Measurements from ENCODE around the gene PTPRC.

Gene PTPRC

GRCh38 chr1:198708761-198709525, 70.1 kb downstream of the PTPRC start:
- DNase-seq: no peak

- no peak for DNase-seq
These were observed 73.0 kb downstream of the PTPRC start for GRCh38 chr1:198711837-198712236.

- DNase-seq: no peak
These were observed 74.2 kb downstream of the PTPRC start for GRCh38 chr1:198713081-198713480.

- no peak for DNase-seq
These were observed 75.4 kb downstream of the PTPRC start for GRCh38 chr1:198714271-198714670.

GRCh38 chr1:198716051-198716450, 77.2 kb downstream of the PTPRC start:
- DNase-seq: no peak

GRCh38 chr1:198717510-198717909, 78.7 kb downstream of the PTPRC start:
- DNase-seq: no peak

- DNase-seq: no peak
These were observed 84.3 kb downstream of the PTPRC start for GRCh38 chr1:198723127-198723526.

- DNase-seq: no peak
These were observed 86.2 kb downstream of the PTPRC start for GRCh38 chr1:198725090-198725489.

GRCh38 chr1:198726455-198726854, 87.6 kb downstream of the PTPRC start:
- DNase-seq: no peak

GRCh38 chr1:198729195-198729863, 90.5 kb downstream of the PTPRC start:
- no peak for DNase-seq

GRCh38 chr1:198730952-198731351, 92.1 kb downstream of the PTPRC start:
- no peak for DNase-seq

GRCh38 chr1:198734323-198735008, 95.6 kb downstream of the PTPRC start:
- DNase-seq: no peak

GRCh38 chr1:198741744-198742143, 102.9 kb downstream of the PTPRC start:
- DNase-seq: no peak

- no peak for DNase-seq
These were observed 108.3 kb downstream of the PTPRC start for GRCh38 chr1:198747127-198747526.

- DNase-seq: no peak
These were observed 110.4 kb downstream of the PTPRC start for GRCh38 chr1:198749279-198749678.

GRCh38 chr1:198750081-198750480, 111.2 kb downstream of the PTPRC start:
- no peak for DNase-seq

- no peak for DNase-seq
These were observed 112.9 kb downstream of the PTPRC start for GRCh38 chr1:198751741-198752140.

- no peak for DNase-seq
These were observed 115.8 kb downstream of the PTPRC start for GRCh38 chr1:198754670-198755069.

- no peak for DNase-seq
These were observed 116.9 kb downstream of the PTPRC start for GRCh38 chr1:198755715-198756114.

- DNase-seq: no peak
These were observed 117.6 kb downstream of the PTPRC start for GRCh38 chr1:198756470-198756869.

- DNase-seq: no peak
These were observed 123.2 kb downstream of the PTPRC start for GRCh38 chr1:198761859-198762616.

GRCh38 chr1:198763298-198763714, 124.5 kb downstream of the PTPRC start:
- no peak for DNase-seq

- no peak for DNase-seq
These were observed 125.9 kb downstream of the PTPRC start for GRCh38 chr1:198764748-198765147.

All from activated CD8-positive, alpha-beta memory T cell treated with anti-CD3 and anti-CD28 coated beads, Interleukin-2, amount 50 U/mL, for 48 hours (primary cell).